Caco-2 (cell line): ENCODE data around the gene ELL2. TPM values are rescaled to one million over a fixed set of nuclear protein-coding genes. Genes with fewer than 3 reads are reported as not detected.

Experiments
- BruUV-seq: library from RNA; stranded (reverse); fragments of 400-500 nt; replicated peaks from 2 replicates; lab custom pipeline; 2021; lab: Mats Ljungman, UMichigan
- CTCF ChIA-PET: fragments of 300-600 bp; sonication (Branson Sonifier 250); formaldehyde crosslinking; loops from one replicate; lab custom pipeline; 2022; ENCODE audit warnings: antibody characterized with exemption; lab: Charles Lee
- POLR2A ChIA-PET: fragments of 300-600 bp; sonication (Branson Sonifier 250); formaldehyde crosslinking; loops from one replicate; lab custom pipeline; 2022; ENCODE audit warnings: antibody characterized with exemption; lab: Charles Lee
- DNase-seq, 2 experiments: peaks; one replicate each; pipeline versions ENCODE4 v3.0.0 to v3.0.0-alpha.2; 2020 to 2022
- H3K27me3 ChIP-seq: replicated peaks from 2 replicates; pipeline ENCODE4 v1.6.0; 2011; ENCODE audit warnings: low read length; ENCODE audit not compliant: control insufficient read depth, insufficient read depth
- H3K36me3 ChIP-seq: 2 replicates; pipeline ENCODE4 v1.5.1; 2011; ENCODE audit warnings: low read length; ENCODE audit not compliant: control insufficient read depth, insufficient read depth
- H3K4me1 ChIP-seq: fragments of 250-450 bp; sonication (Bioruptor Pico); 2 replicates; pipeline ENCODE4 v1.5.1; 2020; ENCODE audit warnings: mild to moderate bottlenecking
- H3K4me3 ChIP-seq: 2 replicates; pipeline ENCODE4 v1.5.1; 2011; ENCODE audit warnings: low read depth, mild to moderate bottlenecking, control low read depth, low read length
- H3K9me3 ChIP-seq: fragments of 250-450 bp; sonication (Bioruptor Pico); 2 replicates; pipeline ENCODE4 v1.5.1; 2020; ENCODE audit warnings: mild to moderate bottlenecking, moderate library complexity
- H3K27ac Mint-ChIP-seq: one replicate; pipeline ENCODE4 v1.8.0; 2022; ENCODE audit warnings: mixed read lengths; ENCODE audit not compliant: unreplicated experiment
- H3K27me3 Mint-ChIP-seq: one replicate; pipeline ENCODE4 v1.8.0; 2022; ENCODE audit warnings: mixed read lengths; ENCODE audit not compliant: insufficient read depth, unreplicated experiment
- H3K36me3 Mint-ChIP-seq: one replicate; pipeline ENCODE4 v1.8.0; 2022; ENCODE audit warnings: mild to moderate bottlenecking, mixed read lengths; ENCODE audit not compliant: insufficient read depth, unreplicated experiment
- H3K4me1 Mint-ChIP-seq: one replicate; pipeline ENCODE4 v1.8.0; 2022; ENCODE audit warnings: low read depth, mixed read lengths; ENCODE audit not compliant: unreplicated experiment
- H3K4me3 Mint-ChIP-seq: one replicate; pipeline ENCODE4 v1.8.0; 2022; ENCODE audit warnings: mild to moderate bottlenecking, moderate library complexity, mixed read lengths; ENCODE audit not compliant: unreplicated experiment
- H3K9me3 Mint-ChIP-seq: one replicate; pipeline ENCODE4 v1.8.0; 2022; ENCODE audit warnings: mixed read lengths; ENCODE audit not compliant: unreplicated experiment
- CTCF ChIP-seq, 2 experiments: fragments of 200-600 bp in 1 of 2; IDR thresholded peaks; 1 replicate in 1 of 2; 2 replicates in 1 of 2; pipeline versions ENCODE4 v1.5.1 to v1.8.0; 2011 to 2022; ENCODE audit warnings: antibody characterized with exemption in 1 of 2, control low read depth in 1 of 2, inconsistent platforms in 1 of 2, low read depth in 1 of 2, low read length in 1 of 2, mild to moderate bottlenecking in 1 of 2, moderate library complexity in 1 of 2; ENCODE audit not compliant: insufficient read depth in 1 of 2, severe bottlenecking in 1 of 2, unreplicated experiment in 1 of 2
- intact Hi-C: fragments of 100-400 bp; cut with micrococcal nuclease; formaldehyde crosslinking; loops from one replicate; pipeline ENCODE4 v1.10.0; 2022; ENCODE audit not compliant: unreplicated experiment
- total RNA-seq: library from RNA; stranded (reverse); gene quantifications from 2 replicates; pipeline ENCODE4 v1.2.3, GENCODE V29; 2022

ELL2 gene
- total RNA-seq, 1 experiment from 2014 or later = 81.0 TPM

GRCh38 chr5:95925939-95926338, 35.7 kb downstream of the ELL2 start:
- no TSS peak for BruUV-seq
- no peak for TF ChIP-seq CTCF (IDR thresholded peaks at IDR 0.05; ENCODE audit: insufficient read depth in 1 of 2, low read depth in 1 of 2, low read length in 1 of 2, severe bottlenecking in 1 of 2, unreplicated experiment in 1 of 2)
- H3K4me3 ChIP-seq = no peak overlapping the region
- peaks cover 36% of the 10 kb centered on the region for H3K36me3 Mint-ChIP-seq
- H3K27me3 ChIP-seq = no peaks in the 10 kb centered on the region
- no peak overlapping the region for H3K27ac Mint-ChIP-seq
- no peak for DNase-seq
- no peaks in the 10 kb centered on the region for H3K9me3 Mint-ChIP-seq
- intact Hi-C loops = no loop called here
- H3K4me3 Mint-ChIP-seq = no peak overlapping the region
- H3K4me1 ChIP-seq = peaks cover 25% of the 10 kb centered on the region
- H3K9me3 ChIP-seq = no peaks in the 10 kb centered on the region
- H3K36me3 ChIP-seq = peaks cover 2% of the 10 kb centered on the region; the same call in 1 of the 2 replicates
- H3K4me1 Mint-ChIP-seq = peaks cover 19% of the 10 kb centered on the region
- ChIA-PET CTCF (no interaction called here), POLR2A (no interaction called here)
- H3K27me3 Mint-ChIP-seq = no peaks in the 10 kb centered on the region

GRCh38 chr5:95925378-95925744, 36.3 kb downstream of the ELL2 start:
- H3K9me3 Mint-ChIP-seq = no peaks in the 10 kb centered on the region
- H3K36me3 Mint-ChIP-seq = peaks cover 35% of the 10 kb centered on the region
- ChIA-PET CTCF (no interaction called here), POLR2A (no interaction called here)
- BruUV-seq = no TSS peak
- intact Hi-C loops = no loop called here
- no peak for TF ChIP-seq CTCF (IDR thresholded peaks at IDR 0.05; ENCODE audit: insufficient read depth in 1 of 2, low read depth in 1 of 2, low read length in 1 of 2, severe bottlenecking in 1 of 2, unreplicated experiment in 1 of 2)
- Histone ChIP-seq H3K9me3 (no peaks in the 10 kb centered on the region), H3K36me3 (peaks cover 2% of the 10 kb centered on the region; the same call in 1 of the 2 replicates), H3K4me3 (no peak overlapping the region), H3K4me1 (peaks cover 25% of the 10 kb centered on the region), H3K27me3 (no peaks in the 10 kb centered on the region)
- no peak overlapping the region for H3K27ac Mint-ChIP-seq
- H3K4me3 Mint-ChIP-seq = no peak overlapping the region
- H3K4me1 Mint-ChIP-seq = peaks cover 19% of the 10 kb centered on the region
- no peak for DNase-seq
- H3K27me3 Mint-ChIP-seq = no peaks in the 10 kb centered on the region

GRCh38 chr5:95924720-95925377, 36.8 kb downstream of the ELL2 start:
- no peak overlapping the region for H3K4me3 Mint-ChIP-seq
- peaks cover 35% of the 10 kb centered on the region for H3K36me3 Mint-ChIP-seq
- DNase-seq = peak; percentile 60 to 67
- intact Hi-C loops = loop anchor here (1.0 kb wide), 1 partner anchor 60 kb away; no protein-coding TSS in a partner anchor
- peaks cover 1% of the 10 kb centered on the region; the same call in 1 of the 2 replicates for H3K36me3 ChIP-seq
- BruUV-seq = no TSS peak
- H3K9me3 ChIP-seq = no peaks in the 10 kb centered on the region
- H3K27me3 Mint-ChIP-seq = no peaks in the 10 kb centered on the region
- ChIA-PET POLR2A (no interaction called here), CTCF (interaction anchor here (0.9 to 1.0 kb wide), 2 partner anchors 32 to 312 kb away, joined by 3 to 4 read pairs; no protein-coding TSS in a partner anchor)
- no peaks in the 10 kb centered on the region for H3K9me3 Mint-ChIP-seq
- H3K4me3 ChIP-seq = no peak overlapping the region
- peaks cover 19% of the 10 kb centered on the region for H3K4me1 Mint-ChIP-seq
- H3K27ac Mint-ChIP-seq = no peak overlapping the region
- H3K4me1 ChIP-seq = peaks cover 25% of the 10 kb centered on the region
- TF ChIP-seq CTCF (IDR thresholded peaks at IDR 0.05; ENCODE audit: insufficient read depth in 1 of 2, low read depth in 1 of 2, low read length in 1 of 2, severe bottlenecking in 1 of 2, unreplicated experiment in 1 of 2) = no peak
- no peaks in the 10 kb centered on the region for H3K27me3 ChIP-seq
